HG03460 (cell line): ENCODE data around the gene CCL20.
"Not testable (repeated sequence)": the region's sequence is repeated elsewhere in the genome, so short reads cannot be mapped to it uniquely, and the experiment has no call there.

ENCODE experiments used
- ATAC-seq: cut with Tn5 transposase; IDR thresholded peaks from one replicate; pipeline ENCODE4 v1.9.1; 2021; ENCODE audit not compliant: unreplicated experiment

Gene CCL20

GRCh38 chr2:227813562-227814353 lies at the start of gene CCL20:
Gene CCL20 (plus strand): TSS chr2:227813842. CDS start chr2:227813912, 70 bp downstream.
- ATAC-seq: no peak

- ATAC-seq: no peak
These were observed 47.8 kb upstream of the CCL20 start for GRCh38 chr2:227765788-227766372.

GRCh38 chr2:227766373-227766883 lies 47.2 kb upstream of the CCL20 start:
- ATAC-seq: peak; percentile 100

GRCh38 chr2:227767830-227768229 lies 45.8 kb upstream of the CCL20 start:
- no peak for ATAC-seq

- no peak for ATAC-seq
These were observed 41.4 kb upstream of the CCL20 start for GRCh38 chr2:227772197-227772661.

GRCh38 chr2:227772932-227773331 lies 40.7 kb upstream of the CCL20 start:
- no peak for ATAC-seq

- no peak for ATAC-seq
These were observed 39.5 kb upstream of the CCL20 start for GRCh38 chr2:227774011-227774624.

GRCh38 chr2:227774895-227775842 lies 38.5 kb upstream of the CCL20 start:
- ATAC-seq: no peak

- no peak for ATAC-seq
These were observed 32.5 kb upstream of the CCL20 start for GRCh38 chr2:227780981-227781615.

- ATAC-seq: no peak
These were observed 31.8 kb upstream of the CCL20 start for GRCh38 chr2:227781841-227782240.

GRCh38 chr2:227782804-227783203 lies 30.8 kb upstream of the CCL20 start:
- no peak for ATAC-seq

GRCh38 chr2:227783404-227784138 lies 30.1 kb upstream of the CCL20 start:
- ATAC-seq: peak; percentile 95

GRCh38 chr2:227785293-227785692 lies 28.3 kb upstream of the CCL20 start:
- ATAC-seq: no peak

- ATAC-seq: no peak
These were observed 25.1 kb upstream of the CCL20 start for GRCh38 chr2:227788561-227789018.

- ATAC-seq: no peak
These were observed 23.8 kb upstream of the CCL20 start for GRCh38 chr2:227789803-227790202.

GRCh38 chr2:227793148-227793712 lies 20.4 kb upstream of the CCL20 start:
- no peak for ATAC-seq

GRCh38 chr2:227796045-227796711 lies 17.5 kb upstream of the CCL20 start:
- no peak for ATAC-seq

- not testable (repeated sequence) for ATAC-seq
These were observed 16.9 kb upstream of the CCL20 start for GRCh38 chr2:227796768-227797167.

- ATAC-seq: no peak
These were observed 14.4 kb upstream of the CCL20 start for GRCh38 chr2:227799202-227799601.
